D721Med (cell line): ENCODE measurements around the gene RALGAPA2.

Experiments
- DNase-seq: peaks from one replicate; pipeline ENCODE4 v3.0.0; 2011; ENCODE audit warnings: low spot score; ENCODE audit not compliant: insufficient read length
- FAIRE-seq: peaks from 2 replicates; lab custom pipeline; 2011; peaks lifted over from hg19 to GRCh38; lab: Jason Lieb, UNC
- TF ChIP-seq, protein P1 (sequence below): IDR thresholded peaks from 2 replicates; pipeline ENCODE4 v1.5.1; 2012; ENCODE audit warnings: mild to moderate bottlenecking, control low read depth; ENCODE audit not compliant: insufficient read depth; ENCODE audit errors: missing control alignments

RALGAPA2 gene

DNA sequence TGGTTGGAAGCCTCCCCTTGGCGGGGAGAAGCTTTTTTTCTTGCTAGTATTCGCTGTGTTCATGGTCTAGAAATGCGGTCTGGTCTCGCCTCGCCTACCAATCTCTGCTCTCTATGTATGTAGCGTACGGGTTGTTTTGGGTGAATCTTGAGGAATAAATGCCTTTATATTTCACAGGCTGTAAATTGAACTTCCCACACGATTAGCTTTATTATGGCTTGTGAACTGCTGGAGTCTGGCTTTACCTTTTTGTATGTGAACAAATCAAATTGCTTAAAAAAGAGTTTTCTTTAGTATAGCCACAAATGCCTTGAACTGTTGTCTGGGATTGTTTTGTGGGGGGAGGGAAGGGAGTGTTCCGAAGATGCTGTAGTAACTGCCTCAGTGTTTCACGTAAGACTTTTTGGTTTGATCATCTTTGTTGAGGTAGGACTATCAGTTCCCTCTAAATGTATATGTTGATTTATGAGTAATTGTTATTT, 342.3 kb downstream of the RALGAPA2 start:
- DNase-seq (no peak), FAIRE-seq (no peak)
- TF ChIP-seq, protein P1, sequence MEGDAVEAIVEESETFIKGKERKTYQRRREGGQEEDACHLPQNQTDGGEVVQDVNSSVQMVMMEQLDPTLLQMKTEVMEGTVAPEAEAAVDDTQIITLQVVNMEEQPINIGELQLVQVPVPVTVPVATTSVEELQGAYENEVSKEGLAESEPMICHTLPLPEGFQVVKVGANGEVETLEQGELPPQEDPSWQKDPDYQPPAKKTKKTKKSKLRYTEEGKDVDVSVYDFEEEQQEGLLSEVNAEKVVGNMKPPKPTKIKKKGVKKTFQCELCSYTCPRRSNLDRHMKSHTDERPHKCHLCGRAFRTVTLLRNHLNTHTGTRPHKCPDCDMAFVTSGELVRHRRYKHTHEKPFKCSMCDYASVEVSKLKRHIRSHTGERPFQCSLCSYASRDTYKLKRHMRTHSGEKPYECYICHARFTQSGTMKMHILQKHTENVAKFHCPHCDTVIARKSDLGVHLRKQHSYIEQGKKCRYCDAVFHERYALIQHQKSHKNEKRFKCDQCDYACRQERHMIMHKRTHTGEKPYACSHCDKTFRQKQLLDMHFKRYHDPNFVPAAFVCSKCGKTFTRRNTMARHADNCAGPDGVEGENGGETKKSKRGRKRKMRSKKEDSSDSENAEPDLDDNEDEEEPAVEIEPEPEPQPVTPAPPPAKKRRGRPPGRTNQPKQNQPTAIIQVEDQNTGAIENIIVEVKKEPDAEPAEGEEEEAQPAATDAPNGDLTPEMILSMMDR: no peak

- FAIRE-seq (no peak), DNase-seq (no peak)
- TF ChIP-seq, protein P1: peak; percentile 19
These were observed 343.0 kb downstream of the RALGAPA2 start for GRCh38 chr20:20369250-20370093.

GRCh38 chr20:20368418-20369249, 343.8 kb downstream of the RALGAPA2 start:
- TF ChIP-seq, protein P1: no peak
- DNase-seq (no peak), FAIRE-seq (no peak)

DNA sequence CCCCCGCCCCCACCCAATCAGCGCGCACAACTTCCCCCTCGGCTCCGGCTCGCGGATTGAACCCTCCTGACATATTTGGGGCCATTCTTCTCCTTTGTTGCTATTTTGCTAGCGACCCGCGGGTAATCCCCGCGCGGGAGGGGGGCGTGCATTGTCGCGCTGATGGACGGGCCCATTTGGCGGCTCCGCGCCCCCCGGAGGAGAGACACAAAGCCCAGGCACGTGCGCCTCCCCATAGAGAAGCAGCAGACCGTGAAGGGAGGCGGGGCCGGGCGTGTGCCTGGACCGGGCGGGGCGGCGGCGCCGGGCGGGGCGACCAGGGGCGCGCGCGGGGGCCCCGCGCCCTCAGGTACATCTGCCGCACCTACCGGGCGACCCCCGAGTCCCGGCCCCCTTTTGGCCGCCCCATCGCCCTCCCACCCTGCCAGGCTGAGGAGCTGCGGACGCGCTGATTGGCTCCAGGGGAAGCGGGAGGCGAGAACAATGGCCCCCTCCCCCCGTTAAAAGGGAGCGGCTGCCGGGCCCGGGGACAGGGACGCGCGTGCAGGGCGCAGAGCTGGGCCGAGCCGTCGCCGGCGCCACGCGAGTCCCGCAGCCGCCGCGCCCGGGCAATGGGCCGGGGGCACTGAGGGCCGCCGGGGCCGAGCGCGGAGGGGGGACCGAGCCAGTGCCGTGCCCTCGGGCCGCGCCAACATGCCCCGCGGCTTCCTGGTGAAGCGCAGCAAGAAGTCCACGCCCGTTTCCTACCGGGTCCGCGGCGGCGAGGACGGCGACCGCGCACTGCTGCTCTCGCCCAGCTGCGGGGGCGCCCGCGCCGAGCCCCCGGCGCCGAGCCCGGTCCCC, 344.6 kb downstream of the RALGAPA2 start, which contains the start of gene INSM1:
INSM1 (plus strand) TSS at position 530 of the 843 bp plus-strand sequence; CDS start at position 694, 164 bp downstream.
- TF ChIP-seq, protein P1: no peak
- DNase-seq: no peak
- no peak for FAIRE-seq

GRCh38 chr20:20366876-20367574, 345.4 kb downstream of the RALGAPA2 start:
- FAIRE-seq: no peak
- DNase-seq: no peak

More at GRCh38 chr20:20366876-20367574, 345.4 kb downstream of the RALGAPA2 start:
- TF ChIP-seq, protein P1: no peak
